Trophoblast cell (in vitro differentiated cells and primary cell): Measurements from ENCODE around the gene TTC9.

Experiments used
- DNase-seq, 2 donors: peaks; one replicate each; pipeline ENCODE4 v3.0.0-alpha.2; 2016
- H2AFZ ChIP-seq: 2 replicates; pipeline ENCODE4 v1.6.1; 2013; ENCODE audit warnings: low read length, moderate library complexity, mild to moderate bottlenecking; ENCODE audit not compliant: insufficient read depth, poor library complexity
- H2AK5ac ChIP-seq: 2 replicates; pipeline ENCODE4 v1.6.1; 2013; ENCODE audit warnings: mild to moderate bottlenecking, low read length
- H2BK120ac ChIP-seq: 2 replicates; pipeline ENCODE4 v1.6.1; 2013; ENCODE audit warnings: low read length, mild to moderate bottlenecking, moderate library complexity; ENCODE audit not compliant: insufficient read depth, poor library complexity
- H2BK12ac ChIP-seq: 2 replicates; pipeline ENCODE4 v1.6.1; 2013; ENCODE audit warnings: mild to moderate bottlenecking, low read length, moderate library complexity
- H2BK5ac ChIP-seq: 2 replicates; pipeline ENCODE4 v1.6.1; 2013; ENCODE audit warnings: low read length, low read depth, moderate library complexity, mild to moderate bottlenecking; ENCODE audit not compliant: poor library complexity
- H3K14ac ChIP-seq: 2 replicates; pipeline ENCODE4 v1.6.1; 2013; ENCODE audit warnings: mild to moderate bottlenecking, low read length
- H3K18ac ChIP-seq: 2 replicates; pipeline ENCODE4 v1.6.1; 2013; ENCODE audit warnings: mild to moderate bottlenecking, low read length
- H3K23ac ChIP-seq: 2 replicates; pipeline ENCODE4 v1.6.1; 2013; ENCODE audit warnings: low read length
- H3K27ac ChIP-seq: 2 replicates; pipeline ENCODE4 v1.5.1; 2013; ENCODE audit warnings: low read depth, mild to moderate bottlenecking, inconsistent platforms, low read length, moderate library complexity
- H3K27me3 ChIP-seq: 2 replicates; pipeline ENCODE4 v1.6.1; 2013; ENCODE audit warnings: inconsistent platforms, mild to moderate bottlenecking, low read length, moderate library complexity; ENCODE audit not compliant: insufficient read depth
- H3K36me3 ChIP-seq, 2 experiments: 1 replicate in 1 of 2; 2 replicates in 1 of 2; pipeline ENCODE4 v1.6.1; 2013; ENCODE audit warnings: low read length in 2 of 2, mild to moderate bottlenecking in 2 of 2, moderate library complexity in 1 of 2; ENCODE audit not compliant: insufficient read depth in 2 of 2, control insufficient read depth in 1 of 2
- H3K4ac ChIP-seq: 2 replicates; pipeline ENCODE4 v1.6.1; 2013; ENCODE audit warnings: low read depth, mild to moderate bottlenecking, low read length, moderate library complexity
- H3K4me1 ChIP-seq, 2 experiments: 1 replicate in 1 of 2; 2 replicates in 1 of 2; pipeline ENCODE4 v1.6.1; 2013; ENCODE audit warnings: low read length in 2 of 2, mild to moderate bottlenecking in 2 of 2, moderate library complexity in 1 of 2; ENCODE audit not compliant: insufficient read depth in 2 of 2, control insufficient read depth in 1 of 2
- H3K4me2 ChIP-seq: 2 replicates; pipeline ENCODE4 v1.6.1; 2013; ENCODE audit warnings: inconsistent platforms, mild to moderate bottlenecking, low read length, moderate library complexity
- H3K4me3 ChIP-seq: 2 replicates; pipeline ENCODE4 v1.5.1; 2013; ENCODE audit warnings: mild to moderate bottlenecking, low read depth, low read length, inconsistent platforms
- H3K79me1 ChIP-seq: one replicate; pipeline ENCODE4 v1.6.1; 2013; ENCODE audit warnings: low read length
- H3K79me2 ChIP-seq: 2 replicates; pipeline ENCODE4 v1.6.1; 2013; ENCODE audit warnings: low read length, mild to moderate bottlenecking; ENCODE audit not compliant: control insufficient read depth, insufficient read depth, poor library complexity
- H3K9ac ChIP-seq: 2 replicates; pipeline ENCODE4 v1.6.1; 2013; ENCODE audit warnings: mild to moderate bottlenecking, low read length
- H3K9me3 ChIP-seq: 2 replicates; pipeline ENCODE4 v1.6.1; 2013; ENCODE audit warnings: low read depth, mild to moderate bottlenecking, control low read depth, inconsistent platforms, low read length; ENCODE audit not compliant: insufficient read depth
- H4K12ac ChIP-seq: 2 replicates; pipeline ENCODE4 v1.6.1; 2013; ENCODE audit warnings: low read depth, mild to moderate bottlenecking, low read length, moderate library complexity
- H4K8ac ChIP-seq: 2 replicates; pipeline ENCODE4 v1.6.1; 2013; ENCODE audit warnings: low read depth, mild to moderate bottlenecking, low read length, moderate library complexity
- H4K91ac ChIP-seq: one replicate; pipeline ENCODE4 v1.6.1; 2013; ENCODE audit warnings: low read depth, mild to moderate bottlenecking, low read length, moderate library complexity
- WGBS: extraction: QIAGEN DNeasy Blood & Tissue Kit; methylation state at CpG from one replicate; pipeline ENCODE4 v1.1.7; 2013; ENCODE audit warnings: missing lambda C conversion rate; ENCODE audit not compliant: insufficient read length, insufficient coverage; ENCODE audit errors: extremely low coverage; 5-methylcytosine and 5-hydroxymethylcytosine counted together

Gene TTC9

DNA sequence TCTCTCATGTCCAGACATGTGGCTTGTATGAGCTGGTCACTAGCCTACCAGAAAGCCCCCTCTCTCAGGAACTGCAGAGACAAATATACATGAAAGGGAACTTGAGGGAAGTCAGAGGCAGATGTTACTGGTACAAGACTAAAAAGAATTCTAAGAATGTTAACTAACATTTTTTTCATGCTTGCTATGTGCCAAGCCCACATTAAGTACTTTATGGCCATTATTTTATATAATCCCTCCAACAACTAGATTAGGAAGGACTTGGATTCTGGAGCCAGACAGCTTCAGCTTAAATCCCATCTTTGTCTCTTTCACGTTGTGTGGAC is 24.6 kb downstream of the TTC9 start:
- H3K9me3 ChIP-seq = no peaks in the 10 kb centered on the region
- H3K79me1 ChIP-seq = peaks cover 20% of the 10 kb centered on the region
- H3K4me2 ChIP-seq = peak overlapping the region; percentile 40
- H3K79me2 ChIP-seq = no peaks in the 10 kb centered on the region
- no CpG with 5 or more reads among the region's 1 CpG for WGBS
- no peaks in the 10 kb centered on the region for H3K27me3 ChIP-seq
- H3K23ac ChIP-seq = no peak overlapping the region
- H3K4ac ChIP-seq = no peak overlapping the region
- peak overlapping the region; percentile 24 for H3K14ac ChIP-seq
- H3K4me1 ChIP-seq = peaks cover 10 to 21% of the 10 kb centered on the region in 2 experiments
- peak overlapping the region; percentile 76 for H2BK120ac ChIP-seq
- peak overlapping the region; percentile 49 for H3K18ac ChIP-seq
- H2BK12ac ChIP-seq = peak overlapping the region; percentile 88
- no peak overlapping the region for H3K4me3 ChIP-seq
- no peaks in the 10 kb centered on the region for H3K36me3 ChIP-seq
- peak overlapping the region; percentile 11 for H2AFZ ChIP-seq
- H2BK5ac ChIP-seq = peak overlapping the region; percentile 87
- no peak overlapping the region for H4K12ac ChIP-seq
- DNase-seq = peak in 1 of 2 donors; percentile 48
- peak overlapping the region; percentile 21 for H2AK5ac ChIP-seq
- peak overlapping the region; percentile 37 for H4K8ac ChIP-seq
- peak overlapping the region; percentile 75 for H4K91ac ChIP-seq
- no peak overlapping the region for H3K9ac ChIP-seq
- peak overlapping the region; percentile 92 for H3K27ac ChIP-seq

DNA sequence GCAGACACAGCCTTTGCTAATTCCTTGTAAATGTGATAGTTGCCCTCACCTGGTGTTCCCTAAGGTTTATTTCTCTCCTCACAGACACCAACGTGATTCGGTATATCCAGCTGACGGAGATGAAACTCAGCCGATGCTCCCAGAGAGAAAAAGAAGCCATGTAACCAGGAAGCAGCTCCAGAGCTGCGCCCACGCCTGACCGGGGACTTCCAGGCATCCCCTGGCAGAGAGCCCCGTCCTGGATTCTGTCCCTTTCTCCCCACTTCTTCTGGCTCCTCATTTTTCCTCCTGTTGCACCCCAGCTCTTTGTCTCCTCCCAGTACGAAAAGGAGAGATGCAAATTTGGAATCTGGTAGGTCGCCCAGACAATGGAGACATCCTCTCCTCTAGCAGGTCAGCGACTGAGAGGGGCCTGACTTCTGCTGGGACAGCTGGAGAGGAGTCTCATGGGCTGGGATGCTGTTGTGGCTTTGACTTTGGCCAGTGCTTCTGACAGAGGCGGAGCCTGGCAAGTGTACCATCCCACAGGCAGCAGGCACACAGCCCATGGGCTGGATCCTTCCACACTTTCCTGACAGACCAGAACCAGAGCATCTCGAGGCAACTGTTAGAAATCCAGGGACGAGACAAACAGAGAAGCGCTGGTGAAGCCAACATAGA is 29.4 kb downstream of the TTC9 start:
- no CpG with 5 or more reads among the region's 15 CpGs for WGBS
- no peak for DNase-seq

DNA sequence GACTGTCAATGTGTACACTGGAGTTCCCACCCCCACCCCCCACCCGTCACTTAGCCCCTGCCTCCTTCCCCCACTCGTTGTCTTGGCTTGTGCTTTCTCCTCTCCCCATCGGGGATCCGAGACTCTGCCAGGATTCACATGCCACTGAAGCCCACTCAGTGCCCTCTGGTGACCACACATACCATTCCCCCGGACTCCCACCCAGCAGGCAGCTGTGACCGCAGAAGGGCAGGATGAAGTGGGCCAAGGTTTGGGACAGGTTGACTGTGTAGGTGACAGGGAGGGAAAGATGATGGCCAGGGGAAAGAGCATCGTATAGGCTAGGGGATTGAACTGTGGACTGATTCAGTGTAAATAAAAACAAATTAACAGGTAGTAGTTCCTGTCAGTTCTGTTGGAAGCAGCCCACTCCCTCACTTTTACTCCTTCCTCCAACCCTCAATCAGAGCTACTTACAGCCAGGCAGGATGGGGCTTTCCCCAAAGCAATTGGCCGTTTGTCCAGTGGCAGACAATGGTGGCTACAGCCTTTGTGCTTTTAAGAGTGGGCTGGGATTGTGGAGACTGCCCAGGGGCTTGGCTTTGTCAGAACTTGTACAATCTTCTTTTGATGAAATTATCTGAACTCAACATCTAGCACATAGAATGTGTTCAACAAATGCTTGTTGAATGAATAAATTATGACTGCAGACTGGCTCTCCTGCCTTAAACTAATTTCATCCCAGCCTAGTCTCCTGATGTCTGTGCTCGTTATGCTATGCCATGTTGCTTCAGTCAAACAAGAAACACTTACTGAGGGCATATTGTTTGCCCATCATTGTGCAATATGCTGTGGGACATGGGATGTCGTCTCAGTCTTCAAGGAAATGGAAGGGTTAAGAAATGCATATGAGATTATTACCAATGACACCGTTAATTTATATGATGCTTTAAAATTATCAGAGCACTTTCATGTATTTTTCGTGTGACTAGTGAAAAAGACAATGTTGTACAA is 30.2 kb downstream of the TTC9 start:
- Histone ChIP-seq H4K12ac (no peak overlapping the region), H2BK12ac (no peak overlapping the region), H2BK120ac (no peak overlapping the region), H2AK5ac (no peak overlapping the region), H2BK5ac (no peak overlapping the region), H4K8ac (no peak overlapping the region), H3K4me3 (no peak overlapping the region), H3K27me3 (no peaks in the 10 kb centered on the region), H3K23ac (no peak overlapping the region), H3K9me3 (no peaks in the 10 kb centered on the region), H4K91ac (no peak overlapping the region), H3K4ac (no peak overlapping the region), H3K9ac (no peak overlapping the region), H3K18ac (no peak overlapping the region), H3K14ac (no peak overlapping the region), H3K4me2 (no peak overlapping the region), H3K4me1 (peaks cover 0 to 1% of the 10 kb centered on the region in 2 experiments), H3K27ac (no peak overlapping the region), H3K79me2 (no peaks in the 10 kb centered on the region), H3K79me1 (peaks cover 3% of the 10 kb centered on the region), H3K36me3 (no peaks in the 10 kb centered on the region), H2AFZ (no peak overlapping the region)
- DNase-seq = peak in 1 of 2 donors; percentile 18
- no CpG with 5 or more reads among the region's 12 CpGs for WGBS

More for the DNA sequence above, 29.4 kb downstream of the TTC9 start:
- no peak overlapping the region for H2AK5ac ChIP-seq
- no peak overlapping the region for H3K4me2 ChIP-seq
- H3K4ac ChIP-seq = no peak overlapping the region
- H3K4me3 ChIP-seq = no peak overlapping the region
- no peak overlapping the region for H2BK5ac ChIP-seq
- no peak overlapping the region for H4K91ac ChIP-seq
- H3K27me3 ChIP-seq = no peaks in the 10 kb centered on the region
- H4K8ac ChIP-seq = no peak overlapping the region
- H4K12ac ChIP-seq = no peak overlapping the region
- peaks cover 2 to 6% of the 10 kb centered on the region in 2 experiments for H3K4me1 ChIP-seq
- H3K23ac ChIP-seq = no peak overlapping the region
- H2AFZ ChIP-seq = no peak overlapping the region
- no peak overlapping the region for H3K9ac ChIP-seq
- H3K14ac ChIP-seq = no peak overlapping the region
- H2BK12ac ChIP-seq = no peak overlapping the region
- H3K9me3 ChIP-seq = no peaks in the 10 kb centered on the region
- H3K79me2 ChIP-seq = no peaks in the 10 kb centered on the region
- H3K36me3 ChIP-seq = no peaks in the 10 kb centered on the region
- no peak overlapping the region for H3K18ac ChIP-seq
- no peak overlapping the region for H3K27ac ChIP-seq
- no peak overlapping the region for H2BK120ac ChIP-seq
- peaks cover 6% of the 10 kb centered on the region for H3K79me1 ChIP-seq

DNA sequence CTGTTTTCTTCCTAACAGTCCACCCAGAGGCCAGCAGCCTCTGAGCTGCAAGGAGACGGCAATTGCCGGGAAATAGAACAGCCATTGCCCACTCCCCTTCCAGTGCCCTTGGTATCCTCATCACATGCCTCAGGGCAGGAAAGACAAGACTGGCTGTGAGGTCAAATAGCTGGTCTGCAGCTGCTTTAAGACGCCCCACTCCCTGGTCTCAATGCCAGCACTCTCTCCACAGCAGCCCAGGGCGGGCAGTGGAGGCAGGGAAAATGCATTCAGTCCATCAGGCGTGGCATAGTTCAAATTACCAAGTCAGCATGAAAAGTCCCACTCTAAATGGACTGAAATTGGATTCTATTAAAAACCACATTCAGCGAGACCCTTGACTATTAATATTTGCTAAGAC is 35.6 kb downstream of the TTC9 start:
- no peak overlapping the region for H2AFZ ChIP-seq
- H2BK12ac ChIP-seq = no peak overlapping the region
- no peak overlapping the region for H2BK120ac ChIP-seq
- H2AK5ac ChIP-seq = no peak overlapping the region
- H3K4me1 ChIP-seq = no peaks in the 10 kb centered on the region
- no peak overlapping the region for H4K91ac ChIP-seq
- no peak overlapping the region for H3K18ac ChIP-seq
- no peak overlapping the region for H3K4ac ChIP-seq
- no peak overlapping the region for H2BK5ac ChIP-seq
- H4K12ac ChIP-seq = no peak overlapping the region
- no peak overlapping the region for H3K9ac ChIP-seq
- H3K27ac ChIP-seq = no peak overlapping the region
- H3K23ac ChIP-seq = no peak overlapping the region
- no peak overlapping the region for H3K14ac ChIP-seq
- no peaks in the 10 kb centered on the region for H3K79me2 ChIP-seq
- H4K8ac ChIP-seq = no peak overlapping the region
- no peaks in the 10 kb centered on the region for H3K79me1 ChIP-seq
- H3K4me3 ChIP-seq = no peak overlapping the region
- H3K27me3 ChIP-seq = no peaks in the 10 kb centered on the region
- no peaks in the 10 kb centered on the region for H3K9me3 ChIP-seq
- H3K4me2 ChIP-seq = no peak overlapping the region
- no peaks in the 10 kb centered on the region for H3K36me3 ChIP-seq
- DNase-seq = no peak
- no CpG with 5 or more reads among the region's 6 CpGs for WGBS
